D341Med (cell line): ENCODE results near the gene DGKG.

ENCODE experiments used
- DNase-seq: peaks from one replicate; pipeline ENCODE4 v3.0.0; 2012; ENCODE audit warnings: low spot score

The DGKG gene

DNA sequence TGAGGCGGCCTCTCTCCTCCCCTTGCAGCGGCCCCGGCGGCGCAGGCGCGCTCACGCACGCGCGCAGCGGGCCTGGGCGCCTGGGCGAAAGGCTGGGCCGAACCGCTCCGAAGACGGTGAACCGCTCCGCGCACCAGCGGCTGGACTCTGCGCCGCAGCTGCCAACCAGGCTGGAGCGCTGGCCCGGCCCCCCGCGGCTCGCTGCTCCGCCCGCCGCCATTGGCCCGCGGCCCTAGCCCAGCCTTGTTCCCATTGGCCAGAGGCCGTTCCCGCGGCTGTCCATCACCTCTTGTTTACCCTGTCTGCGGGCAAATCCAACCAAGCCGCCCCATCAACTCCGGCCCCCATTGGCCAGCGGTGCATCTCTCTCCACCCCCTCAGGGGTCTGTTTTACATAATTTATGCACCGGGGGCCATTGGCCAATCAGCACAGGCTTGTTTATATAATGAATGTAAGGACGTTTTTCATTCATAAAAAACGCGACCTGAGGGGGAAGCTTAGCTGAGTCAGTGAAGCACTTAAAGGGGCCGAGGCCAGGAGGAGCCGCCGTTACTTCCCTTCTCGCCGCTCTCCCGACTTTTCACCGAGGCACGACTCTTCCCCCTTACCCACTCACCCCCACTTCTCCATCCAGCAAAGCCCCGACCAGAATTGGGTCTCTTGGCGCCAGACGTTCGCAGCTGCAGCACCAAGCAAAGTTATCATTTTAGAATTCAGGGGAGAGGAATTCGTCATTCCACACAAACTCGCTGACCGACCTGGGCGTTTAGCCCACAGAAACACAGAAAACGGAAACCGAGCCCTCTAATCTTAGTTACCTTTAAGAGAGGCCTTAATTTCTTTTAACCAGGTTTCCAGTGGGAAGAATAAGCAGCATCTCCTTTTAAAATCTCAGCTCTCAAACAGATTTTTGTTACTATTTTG is 252.8 kb downstream of the DGKG start, which contains the start of gene ETV5:
Gene ETV5 (minus strand): TSS at position 149 of the 925 bp plus-strand sequence. CDS start 3,221 bp downstream, outside the sequence.
- peak; percentile 97 for DNase-seq

DNA sequence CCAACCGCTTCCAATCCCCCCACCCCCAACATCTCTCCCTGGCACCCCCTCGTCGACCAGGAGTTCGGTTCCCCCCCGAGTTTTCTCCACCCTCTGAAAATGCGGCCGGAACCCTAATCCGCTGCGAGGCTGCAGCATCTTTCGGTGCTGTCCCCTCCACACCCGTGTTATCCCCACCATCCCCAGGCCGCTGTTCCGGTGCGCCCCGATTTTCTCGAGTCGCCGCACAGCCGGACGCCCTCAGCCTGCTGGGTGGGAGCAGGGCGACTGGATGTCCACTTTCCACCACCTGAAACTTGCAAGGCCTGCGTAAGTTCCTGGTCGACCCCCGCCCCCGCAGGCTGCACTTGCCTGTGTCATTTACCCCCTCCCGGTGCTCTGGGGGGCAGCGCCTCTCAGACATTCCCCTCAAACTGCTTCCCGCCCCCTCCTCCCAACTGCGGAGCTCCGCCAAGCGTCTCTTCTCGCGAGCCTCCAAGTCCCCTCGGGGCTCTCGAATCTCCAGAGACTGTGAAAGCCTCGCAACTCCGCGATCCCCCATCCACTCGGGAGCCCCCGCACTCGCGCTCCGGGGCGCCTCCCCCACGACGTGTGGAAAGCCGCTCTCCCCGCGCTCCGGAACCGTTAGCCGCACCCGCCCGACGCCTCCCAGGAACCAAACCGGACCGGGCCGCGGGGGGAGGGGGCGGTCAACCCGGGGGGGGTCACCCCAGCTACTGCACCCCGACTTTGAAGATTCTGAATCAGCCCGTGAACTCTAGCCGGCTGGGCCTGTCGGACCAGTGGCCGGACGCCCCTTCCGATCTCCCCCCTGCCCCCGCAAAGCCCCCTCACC is 253.7 kb downstream of the DGKG start:
- DNase-seq, result peak; percentile 71

DNA sequence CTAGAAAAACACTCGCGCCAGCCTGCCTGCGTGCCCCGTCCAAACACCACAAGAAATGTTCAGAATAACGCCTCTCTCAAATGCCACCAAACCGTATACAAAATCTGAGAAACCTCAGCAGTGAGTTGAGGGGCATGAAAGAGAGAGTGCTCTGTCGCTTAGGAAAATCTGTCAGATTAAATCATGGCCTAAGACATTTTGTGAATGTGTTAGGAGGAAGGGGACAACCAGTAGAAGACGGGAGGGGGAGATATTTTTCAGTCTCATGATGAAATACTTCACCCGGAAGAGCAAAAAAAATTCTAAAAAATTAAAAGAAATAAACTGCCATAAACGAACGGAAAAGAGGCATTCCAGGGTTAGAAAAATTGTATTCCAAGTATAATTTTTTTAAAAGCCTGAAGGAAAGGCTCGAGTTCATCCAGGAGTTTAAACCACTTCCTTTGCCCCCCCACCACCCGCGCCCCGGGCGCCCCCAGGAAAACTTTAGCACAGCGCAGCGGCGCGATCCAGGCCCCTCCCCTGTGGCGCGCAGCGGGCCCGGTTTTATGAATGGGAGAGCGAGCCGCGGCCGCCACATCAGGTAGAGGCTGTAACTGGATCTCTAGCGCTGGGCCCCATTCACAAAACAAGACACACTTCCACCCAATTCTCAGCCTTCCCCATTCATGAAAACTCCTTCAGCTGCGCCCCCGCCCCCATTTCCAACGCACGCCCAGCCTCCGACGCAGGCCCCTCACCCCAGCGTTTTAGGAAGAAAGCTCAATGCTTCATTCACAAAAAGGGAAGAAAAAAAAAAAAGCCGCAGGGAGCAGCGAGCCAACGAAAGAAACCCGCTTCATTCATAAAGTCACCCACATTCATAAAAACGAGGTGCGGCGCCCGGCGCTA is 254.6 kb downstream of the DGKG start:
- peak; percentile 87 for DNase-seq

DNA sequence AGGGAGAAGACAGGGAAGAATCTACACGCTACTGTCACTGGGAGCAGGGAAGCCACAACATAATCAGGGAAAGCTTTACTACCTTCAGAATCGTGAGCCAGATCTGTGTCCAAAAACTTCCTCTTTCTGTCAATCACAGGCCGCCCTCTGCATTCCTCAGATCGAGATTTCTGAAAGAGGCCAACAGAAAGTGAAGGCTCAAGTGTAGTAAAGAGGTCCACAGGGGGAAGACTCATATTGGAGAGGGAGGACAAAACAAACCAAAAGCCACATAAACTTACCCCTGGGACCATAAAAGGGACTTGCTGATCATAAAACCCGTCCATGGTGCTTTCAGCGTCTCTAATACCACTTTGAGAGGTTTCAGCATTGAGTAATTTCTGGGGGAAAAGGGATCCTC is 256.5 kb downstream of the DGKG start:
- no peak for DNase-seq

DNA sequence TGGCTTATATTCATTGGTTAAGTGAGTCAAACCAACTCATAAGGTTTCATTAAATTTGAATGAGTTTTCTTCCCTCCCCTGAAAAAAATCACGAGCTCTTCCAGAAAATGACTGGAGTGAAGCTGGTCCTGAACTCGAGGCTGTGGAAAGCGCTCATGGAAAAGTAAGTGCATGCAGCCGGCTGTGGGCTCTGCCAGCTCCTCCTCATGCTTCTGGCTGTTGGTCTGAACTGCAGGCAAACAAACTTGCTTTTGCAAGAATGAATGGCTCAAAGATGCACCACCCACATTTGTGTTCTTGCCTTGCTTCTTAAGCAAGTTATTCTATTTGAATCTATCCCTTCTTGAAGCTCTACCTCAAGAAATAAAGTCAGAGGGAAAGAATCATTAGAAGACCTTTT is 259.3 kb downstream of the DGKG start:
- no peak for DNase-seq

DNA sequence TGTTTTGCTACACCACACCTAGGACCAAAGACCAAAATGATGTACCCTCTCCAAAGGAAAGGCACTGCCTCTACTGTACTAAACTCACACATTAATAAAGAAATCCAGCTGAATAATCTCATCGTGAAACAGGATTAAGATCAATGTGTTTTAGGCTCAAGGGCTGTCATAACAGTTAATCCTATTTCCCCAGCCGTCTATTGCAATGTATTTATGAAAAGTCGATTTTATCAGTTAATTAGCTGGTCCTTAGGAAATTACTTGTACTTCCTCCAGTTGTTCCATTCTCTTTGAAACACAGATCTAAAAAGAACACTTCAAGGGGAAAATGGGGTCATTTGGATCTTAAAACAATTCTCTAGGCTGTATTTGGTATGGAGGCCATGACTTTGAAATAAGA is 261.6 kb downstream of the DGKG start:
- DNase-seq, result no peak

DNA sequence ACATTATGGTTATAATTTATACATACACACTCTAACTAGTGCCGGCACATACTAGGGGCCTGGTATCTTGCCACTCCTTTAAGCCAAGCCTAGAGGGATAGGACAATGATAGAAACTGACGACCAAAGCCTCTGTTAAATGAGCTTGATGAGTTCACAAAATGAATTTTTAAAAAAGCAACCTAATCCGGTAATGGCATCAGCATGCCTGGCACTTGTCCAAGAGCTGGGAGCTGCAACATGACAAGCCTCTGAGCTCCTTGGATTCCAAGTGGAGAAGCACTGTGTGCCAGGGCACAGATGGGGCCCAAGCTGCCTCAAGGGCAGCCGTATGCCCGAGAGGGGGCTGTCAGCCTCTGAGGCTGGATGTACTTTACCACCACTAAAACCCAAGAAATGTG is 262.9 kb downstream of the DGKG start:
- peak; percentile 70 for DNase-seq

DNA sequence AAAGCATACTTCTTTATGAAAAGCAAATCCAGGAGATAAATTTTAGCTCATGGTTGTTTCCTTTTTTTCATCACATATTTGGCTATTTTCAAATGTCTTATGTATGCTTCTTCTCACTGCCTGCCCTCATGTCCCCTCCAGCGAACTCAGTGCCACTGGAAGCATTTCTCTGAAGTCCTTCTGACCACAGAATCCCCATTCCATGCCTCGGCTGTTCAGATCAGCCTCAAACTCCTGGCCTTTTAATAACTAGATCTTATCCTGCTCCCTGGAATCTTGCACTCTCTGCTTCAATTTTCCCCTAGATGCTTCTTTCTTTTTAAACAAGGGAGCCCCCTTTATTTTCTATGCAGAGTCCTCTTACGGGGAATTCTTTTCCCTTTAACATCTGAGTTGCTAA is 263.3 kb downstream of the DGKG start:
- DNase-seq, result no peak

DNA sequence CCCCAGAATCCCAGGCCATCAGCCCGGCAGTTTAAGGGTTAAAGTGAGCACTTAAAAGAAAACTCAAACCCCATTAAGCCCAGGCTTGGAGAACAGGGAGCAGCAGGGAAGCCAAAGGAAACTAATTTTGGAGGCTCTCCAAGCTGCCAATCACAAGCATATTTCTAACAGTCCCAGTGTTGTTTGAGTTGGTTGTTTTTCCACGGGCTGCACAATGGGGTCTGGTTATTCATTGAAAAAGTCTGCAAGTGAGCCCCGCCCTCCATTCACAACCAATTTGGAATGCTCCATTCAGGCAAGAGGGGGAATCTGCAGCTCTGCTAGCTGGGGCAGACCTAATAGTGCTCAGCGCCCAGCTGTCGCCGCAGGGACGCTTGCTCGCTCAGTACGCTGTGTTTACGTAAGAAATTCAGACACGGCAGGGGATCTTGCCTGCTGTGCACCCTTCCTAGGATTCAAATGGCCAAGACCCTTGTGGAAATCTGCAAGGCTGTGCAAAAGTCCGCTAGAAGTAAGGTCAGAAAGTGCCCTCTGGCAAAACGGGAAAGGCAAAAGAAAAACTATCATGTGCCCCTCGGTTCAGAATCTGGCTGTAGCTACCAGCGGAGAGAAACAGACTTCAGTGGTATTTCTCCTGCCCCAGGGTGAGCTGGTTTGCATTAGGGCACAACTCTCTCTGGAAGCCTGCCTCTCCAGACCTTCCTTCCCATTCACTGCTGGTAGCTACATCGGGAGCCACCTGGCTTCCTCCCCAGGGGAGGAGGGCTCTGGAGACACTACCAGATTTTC is 264.2 kb downstream of the DGKG start:
- peak; percentile 76 for DNase-seq

DNA sequence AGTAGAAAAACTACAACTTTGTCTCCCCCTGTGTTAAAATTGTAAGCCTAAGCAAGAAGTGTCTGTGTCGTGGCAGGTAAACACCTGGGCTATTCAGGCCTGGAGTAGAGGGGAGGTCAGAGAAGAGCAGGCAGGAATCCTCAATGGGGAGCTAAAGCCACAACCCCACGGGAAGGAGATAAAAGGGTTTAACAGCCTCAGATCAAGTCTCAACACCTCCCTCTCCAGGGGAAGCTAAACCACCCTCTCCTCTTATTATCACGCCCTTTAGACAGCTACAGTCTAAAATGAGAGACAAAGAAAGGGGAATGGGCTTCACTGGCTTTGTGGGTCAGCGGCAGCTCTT is 264.7 kb downstream of the DGKG start:
- DNase-seq, result no peak
